ENCODE data around the gene GABRA4. TPM values are rescaled to one million over a fixed set of nuclear protein-coding genes. Genes with fewer than 3 reads are reported as not detected.

The GABRA4 gene
- total RNA-seq, 2 donors from 2014 or later: 0.28 TPM; not detected in 1

- Histone ChIP-seq H3K4me1 (replicated peaks) (no peaks in the 10 kb centered on the region), H3K9me3 (no peaks in the 10 kb centered on the region), H3K27me3 (replicated peaks; ENCODE audit: insufficient read depth) (no peaks in the 10 kb centered on the region), H3K36me3 (no peaks in the 10 kb centered on the region), H3K27ac (no peak overlapping the region), H3K4me3 (no peak overlapping the region)
- no peak for DNase-seq (ENCODE audit: low spot score)
- TF ChIP-seq POLR2AphosphoS5 (IDR thresholded peaks at IDR 0.05) (no peak), POLR2A (IDR thresholded peaks at IDR 0.05) (no peak), CTCF (IDR thresholded peaks at IDR 0.05) (no peak)
- intact Hi-C loops (cut with DNase I): no loop called here
Measured at GRCh38 chr4:46999566-46999965, 6.2 kb upstream of the GABRA4 start.

GRCh38 chr4:46994007-46994405, 625 bp upstream of the GABRA4 start:
- Histone ChIP-seq H3K4me3 (no peak overlapping the region), H3K4me1 (replicated peaks) (no peaks in the 10 kb centered on the region), H3K9me3 (no peaks in the 10 kb centered on the region), H3K27ac (no peak overlapping the region), H3K27me3 (replicated peaks; ENCODE audit: insufficient read depth) (peaks cover 12% of the 10 kb centered on the region), H3K36me3 (no peaks in the 10 kb centered on the region)
- intact Hi-C loops (cut with DNase I): no loop called here
- no peak for DNase-seq (ENCODE audit: low spot score)
- TF ChIP-seq CTCF (IDR thresholded peaks at IDR 0.05): no peak
- no peak for TF ChIP-seq POLR2A (IDR thresholded peaks at IDR 0.05)
- TF ChIP-seq POLR2AphosphoS5 (IDR thresholded peaks at IDR 0.05): no peak
- WGBS: 2% methylated on average over 14 of the region's 14 CpGs

GRCh38 chr4:46992338-46992737, 1.0 kb downstream of the GABRA4 start:
- DNase-seq (ENCODE audit: low spot score): no peak
- Histone ChIP-seq H3K27me3 (replicated peaks; ENCODE audit: insufficient read depth) (peaks cover 12% of the 10 kb centered on the region), H3K9me3 (no peaks in the 10 kb centered on the region), H3K4me1 (replicated peaks) (no peaks in the 10 kb centered on the region), H3K36me3 (no peaks in the 10 kb centered on the region), H3K4me3 (no peak overlapping the region), H3K27ac (no peak overlapping the region)
- 29% methylated on average over 9 of the region's 9 CpGs for WGBS
- TF ChIP-seq POLR2A (IDR thresholded peaks at IDR 0.05): no peak
- TF ChIP-seq CTCF (IDR thresholded peaks at IDR 0.05): no peak
- TF ChIP-seq POLR2AphosphoS5 (IDR thresholded peaks at IDR 0.05): no peak
- intact Hi-C loops (cut with DNase I): no loop called here

GRCh38 chr4:46986922-46987638, 6.3 kb downstream of the GABRA4 start:
- no peak overlapping the region for H3K4me3 ChIP-seq
- H3K36me3 ChIP-seq: no peaks in the 10 kb centered on the region
- no peaks in the 10 kb centered on the region for H3K4me1 ChIP-seq (replicated peaks)
- H3K9me3 ChIP-seq: no peaks in the 10 kb centered on the region
- H3K27me3 ChIP-seq (replicated peaks; ENCODE audit: insufficient read depth): no peaks in the 10 kb centered on the region
- no peak overlapping the region for H3K27ac ChIP-seq
- WGBS: 60% methylated on average over 3 of the region's 3 CpGs
- no peak for TF ChIP-seq POLR2AphosphoS5 (IDR thresholded peaks at IDR 0.05)
- no peak for TF ChIP-seq POLR2A (IDR thresholded peaks at IDR 0.05)
- no peak for TF ChIP-seq CTCF (IDR thresholded peaks at IDR 0.05)
- intact Hi-C loops (cut with DNase I): no loop called here
- no peak for DNase-seq (ENCODE audit: low spot score)

- Histone ChIP-seq H3K27ac (no peak overlapping the region), H3K36me3 (no peaks in the 10 kb centered on the region), H3K27me3 (replicated peaks; ENCODE audit: insufficient read depth) (no peaks in the 10 kb centered on the region), H3K4me1 (replicated peaks) (no peaks in the 10 kb centered on the region), H3K4me3 (no peak overlapping the region), H3K9me3 (no peaks in the 10 kb centered on the region)
- 93% methylated on average over 1 of the region's 1 CpG for WGBS
- TF ChIP-seq POLR2AphosphoS5 (IDR thresholded peaks at IDR 0.05) (no peak), CTCF (IDR thresholded peaks at IDR 0.05) (no peak), POLR2A (IDR thresholded peaks at IDR 0.05) (no peak)
- intact Hi-C loops (cut with DNase I): no loop called here
- DNase-seq (ENCODE audit: low spot score): no peak
Measured at GRCh38 chr4:46984781-46985180, 8.6 kb downstream of the GABRA4 start.
